AG04450 (cell line): ENCODE data around the gene SLAMF9. TPM values are rescaled to one million over a fixed set of nuclear protein-coding genes. Genes with fewer than 3 reads are reported as not detected.

Experiments
- CTCF ChIA-PET: fragments of 300-600, 350-600 bp; formaldehyde crosslinking; extraction: SDS; loops from one replicate; lab custom pipeline; 2022; ENCODE audit warnings: antibody characterized with exemption, inconsistent platforms; lab: Charles Lee
- POLR2A ChIA-PET: fragments of 350-600 bp; formaldehyde crosslinking; extraction: SDS; loops from one replicate; lab custom pipeline; 2021; ENCODE audit warnings: antibody characterized with exemption, inconsistent platforms; lab: Yijun Ruan, JAX
- DNase-seq: peaks from one replicate; pipeline ENCODE4 v3.0.0-alpha.2; 2011; ENCODE audit warnings: low read depth, low spot score
- H3K27ac ChIP-seq: one replicate; pipeline ENCODE4 v1.5.1; 2012; ENCODE audit warnings: low read depth, low read length, control low read depth
- H3K27me3 ChIP-seq: one replicate; pipeline ENCODE4 v1.6.0; 2012; ENCODE audit warnings: low read length; ENCODE audit not compliant: control insufficient read depth, insufficient read depth
- H3K4me3 ChIP-seq: 2 replicates; pipeline ENCODE4 v1.5.1; 2011; ENCODE audit warnings: mild to moderate bottlenecking, low read depth, low read length, control low read depth
- H3K9me3 ChIP-seq: 2 replicates; pipeline ENCODE4 v1.5.1; 2012; ENCODE audit warnings: low read length; ENCODE audit not compliant: control insufficient read depth, insufficient read depth
- polyA plus RNA-seq: library from polyadenylated mRNA; depleted of rRNA; stranded (reverse); fragments of >200 nt; gene quantifications from 2 replicates; pipeline ENCODE4 v1.2.3, GENCODE V29; 2011
- TF ChIP-seq, protein P1 (sequence below): IDR thresholded peaks from 2 replicates; pipeline ENCODE4 v1.5.1; 2011; ENCODE audit warnings: low read depth, low read length, control low read depth, inconsistent platforms

Gene SLAMF9
- polyA plus RNA-seq, 1 experiment: not detected

DNA sequence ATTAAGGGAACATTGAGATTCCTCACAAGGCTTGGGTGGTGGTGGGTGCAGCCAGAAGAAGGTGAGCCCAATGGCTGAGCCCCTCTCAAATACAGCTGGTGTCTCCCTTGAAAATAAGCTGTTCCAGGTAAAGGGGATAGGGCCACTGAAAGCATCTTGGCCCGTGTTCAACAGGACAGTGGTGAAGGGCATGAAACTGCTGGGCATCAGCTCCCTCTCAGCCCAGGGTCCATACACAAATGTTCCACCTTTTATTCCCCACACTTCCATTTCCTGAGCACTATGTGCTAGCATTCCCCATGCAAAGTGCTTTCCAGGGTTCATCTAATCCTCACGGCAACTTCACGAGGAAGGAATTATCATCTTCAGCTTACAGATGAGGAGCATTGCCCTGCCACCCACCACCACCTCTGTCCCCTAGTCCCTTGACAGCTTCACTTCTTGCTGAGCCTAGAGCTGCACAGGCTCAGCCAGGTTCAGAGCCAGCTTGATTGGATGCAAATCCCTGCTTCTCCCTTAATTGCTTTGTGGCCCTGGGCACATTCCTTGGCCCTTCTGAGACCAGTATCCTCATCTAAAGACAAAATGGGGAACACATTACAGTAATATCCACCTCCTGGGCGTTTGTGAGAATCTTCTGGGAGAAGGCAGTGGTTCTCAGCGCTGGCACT lies 38.3 kb downstream of the SLAMF9 start:
- Histone ChIP-seq H3K9me3 (no peaks in the 10 kb centered on the region), H3K27ac (peak overlapping the region; percentile 73), H3K4me3 (no peak overlapping the region), H3K27me3 (no peaks in the 10 kb centered on the region)
- no peak for DNase-seq
- TF ChIP-seq, protein P1, sequence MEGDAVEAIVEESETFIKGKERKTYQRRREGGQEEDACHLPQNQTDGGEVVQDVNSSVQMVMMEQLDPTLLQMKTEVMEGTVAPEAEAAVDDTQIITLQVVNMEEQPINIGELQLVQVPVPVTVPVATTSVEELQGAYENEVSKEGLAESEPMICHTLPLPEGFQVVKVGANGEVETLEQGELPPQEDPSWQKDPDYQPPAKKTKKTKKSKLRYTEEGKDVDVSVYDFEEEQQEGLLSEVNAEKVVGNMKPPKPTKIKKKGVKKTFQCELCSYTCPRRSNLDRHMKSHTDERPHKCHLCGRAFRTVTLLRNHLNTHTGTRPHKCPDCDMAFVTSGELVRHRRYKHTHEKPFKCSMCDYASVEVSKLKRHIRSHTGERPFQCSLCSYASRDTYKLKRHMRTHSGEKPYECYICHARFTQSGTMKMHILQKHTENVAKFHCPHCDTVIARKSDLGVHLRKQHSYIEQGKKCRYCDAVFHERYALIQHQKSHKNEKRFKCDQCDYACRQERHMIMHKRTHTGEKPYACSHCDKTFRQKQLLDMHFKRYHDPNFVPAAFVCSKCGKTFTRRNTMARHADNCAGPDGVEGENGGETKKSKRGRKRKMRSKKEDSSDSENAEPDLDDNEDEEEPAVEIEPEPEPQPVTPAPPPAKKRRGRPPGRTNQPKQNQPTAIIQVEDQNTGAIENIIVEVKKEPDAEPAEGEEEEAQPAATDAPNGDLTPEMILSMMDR: no peak
- CTCF ChIA-PET: interaction anchor here (0.6 to 2.5 kb wide), 9 partner anchors 9 to 1230 kb away, joined by 3 to 14 read pairs (median 5); partner anchors contain the start of gene TAGLN2
- POLR2A ChIA-PET: interaction anchor here (0.7 to 1.7 kb wide), 2 partner anchors 10 to 32 kb away, joined by 4 to 8 read pairs; partner anchors contain the start of gene TAGLN2

GRCh38 chr1:159914252-159915018 lies 39.6 kb downstream of the SLAMF9 start:
- POLR2A ChIA-PET: interaction anchor here (0.7 kb wide), 2 partner anchors 31 to 115 kb away, joined by 3 to 4 read pairs; no protein-coding TSS in a partner anchor
- CTCF ChIA-PET: interaction anchor here (1.4 to 1.8 kb wide), 3 partner anchors 11 to 92 kb away, joined by 5 to 7 read pairs (median 7); partner anchors contain the start of gene TAGLN2
- DNase-seq: no peak
- Histone ChIP-seq H3K4me3 (no peak overlapping the region), H3K27me3 (no peaks in the 10 kb centered on the region), H3K27ac (no peak overlapping the region), H3K9me3 (no peaks in the 10 kb centered on the region)
- TF ChIP-seq, protein P1: no peak

GRCh38 chr1:159913451-159914192 lies 40.4 kb downstream of the SLAMF9 start:
- CTCF ChIA-PET: interaction anchor here (1.8 kb wide), 1 partner anchor 93 kb away, joined by 7 read pairs; no protein-coding TSS in a partner anchor
- POLR2A ChIA-PET: interaction anchor here (0.7 kb wide), 1 partner anchor 114 kb away, joined by 3 read pairs; no protein-coding TSS in a partner anchor
- Histone ChIP-seq H3K27ac (no peak overlapping the region), H3K4me3 (no peak overlapping the region), H3K9me3 (no peaks in the 10 kb centered on the region), H3K27me3 (no peaks in the 10 kb centered on the region)
- TF ChIP-seq, protein P1: no peak
- DNase-seq: no peak

GRCh38 chr1:159911326-159912070 lies 42.5 kb downstream of the SLAMF9 start:
- no peak overlapping the region for H3K27ac ChIP-seq
- CTCF ChIA-PET: interaction anchor here (1.0 kb wide), 1 partner anchor 21 kb away, joined by 3 read pairs; no protein-coding TSS in a partner anchor

More at GRCh38 chr1:159911326-159912070, 42.5 kb downstream of the SLAMF9 start:
- Histone ChIP-seq H3K9me3 (no peaks in the 10 kb centered on the region), H3K27me3 (no peaks in the 10 kb centered on the region), H3K4me3 (no peak overlapping the region)
- POLR2A ChIA-PET: interaction anchor here (1.2 kb wide), 1 partner anchor 12 kb away, joined by 8 read pairs; no protein-coding TSS in a partner anchor
- TF ChIP-seq, protein P1: no peak
- DNase-seq: no peak
